Renal cortical epithelial cell (primary cell): ENCODE results near the gene ZDHHC11. TPM values are rescaled to one million over a fixed set of nuclear protein-coding genes. Genes with fewer than 3 reads are reported as not detected.

Experiments used
- DNase-seq: peaks from one replicate; pipeline ENCODE4 v3.0.0-alpha.2; 2011; ENCODE audit warnings: low read depth
- total RNA-seq: library from RNA; depleted of rRNA; stranded (reverse); fragments of >200 nt; gene quantifications from 2 replicates; pipeline ENCODE4 v1.2.3, GENCODE V29; 2014

ZDHHC11 gene, protein sequence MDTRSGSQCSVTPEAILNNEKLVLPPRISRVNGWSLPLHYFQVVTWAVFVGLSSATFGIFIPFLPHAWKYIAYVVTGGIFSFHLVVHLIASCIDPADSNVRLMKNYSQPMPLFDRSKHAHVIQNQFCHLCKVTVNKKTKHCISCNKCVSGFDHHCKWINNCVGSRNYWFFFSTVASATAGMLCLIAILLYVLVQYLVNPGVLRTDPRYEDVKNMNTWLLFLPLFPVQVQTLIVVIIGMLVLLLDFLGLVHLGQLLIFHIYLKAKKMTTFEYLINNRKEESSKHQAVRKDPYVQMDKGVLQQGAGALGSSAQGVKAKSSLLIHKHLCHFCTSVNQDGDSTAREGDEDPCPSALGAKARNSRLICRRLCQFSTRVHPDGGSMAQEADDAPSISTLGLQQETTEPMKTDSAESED
- total RNA-seq, result under 0.01 and 2.3 TPM in 2 replicates

DNA sequence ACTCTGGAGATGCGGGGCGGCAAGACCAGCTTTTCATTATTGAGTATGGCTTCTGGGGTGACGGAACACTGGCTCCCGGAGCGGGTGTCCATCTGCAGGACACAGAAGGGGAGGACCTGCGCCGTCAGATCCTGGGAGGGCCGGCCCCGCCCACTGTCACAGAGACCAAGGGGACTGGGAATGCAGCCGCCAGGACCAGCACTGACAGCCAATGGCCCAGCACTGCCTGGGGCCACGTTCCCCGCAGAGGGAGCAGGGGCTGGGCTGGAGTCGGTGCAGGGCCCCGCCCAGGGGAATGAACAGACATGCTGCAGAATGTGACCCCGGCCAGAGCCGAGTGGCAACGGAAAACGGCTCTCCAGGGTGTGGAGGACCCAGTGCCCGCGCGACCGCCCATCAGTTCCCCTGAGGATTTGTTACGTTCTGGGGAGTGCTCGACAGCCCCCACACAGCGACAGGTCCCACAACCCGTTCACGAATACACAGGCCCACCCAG, at the start of gene ZDHHC11:
ZDHHC11 (minus strand) TSS at position 476 of the 496 bp plus-strand sequence; CDS start at position 92, 384 bp downstream.
- DNase-seq, result no peak

DNA sequence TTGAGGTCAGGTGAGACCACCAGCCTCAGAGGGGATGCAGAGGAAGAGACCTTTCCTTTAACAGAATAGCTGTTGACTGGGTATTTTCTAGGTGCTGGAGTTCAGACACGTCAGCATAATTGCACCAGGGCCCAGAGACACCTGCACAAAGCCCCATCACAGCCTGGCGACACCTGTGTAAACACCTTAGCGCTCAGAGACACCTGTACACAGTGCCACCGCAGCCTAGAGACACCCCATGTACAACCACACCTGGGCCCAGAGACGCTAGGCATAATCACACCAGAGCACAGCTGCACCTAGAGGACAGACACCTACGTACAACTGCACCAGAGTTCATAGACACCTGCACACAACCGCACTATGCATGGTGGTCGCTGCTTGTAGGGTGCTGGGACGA, 42.9 kb upstream of the ZDHHC11 start:
- DNase-seq, result no peak

DNA sequence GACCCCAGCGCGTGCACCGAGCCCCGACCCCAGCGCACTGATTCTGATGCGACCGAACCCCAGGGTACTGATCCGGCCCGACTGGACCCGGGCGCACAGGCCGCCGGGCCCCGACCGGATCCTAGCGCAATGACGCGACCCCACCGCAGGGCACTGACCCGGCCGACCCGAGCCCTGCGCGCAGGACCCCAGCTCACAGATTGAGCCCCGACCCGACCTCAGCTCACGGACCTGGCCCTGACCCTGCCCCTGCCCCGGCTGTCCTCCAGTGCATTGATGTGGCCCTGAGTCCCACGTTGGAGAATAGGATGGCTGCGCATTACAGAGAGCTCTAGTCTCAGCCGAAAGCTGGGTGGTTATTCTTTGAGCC, 42.3 kb upstream of the ZDHHC11 start:
- DNase-seq, result no peak

DNA sequence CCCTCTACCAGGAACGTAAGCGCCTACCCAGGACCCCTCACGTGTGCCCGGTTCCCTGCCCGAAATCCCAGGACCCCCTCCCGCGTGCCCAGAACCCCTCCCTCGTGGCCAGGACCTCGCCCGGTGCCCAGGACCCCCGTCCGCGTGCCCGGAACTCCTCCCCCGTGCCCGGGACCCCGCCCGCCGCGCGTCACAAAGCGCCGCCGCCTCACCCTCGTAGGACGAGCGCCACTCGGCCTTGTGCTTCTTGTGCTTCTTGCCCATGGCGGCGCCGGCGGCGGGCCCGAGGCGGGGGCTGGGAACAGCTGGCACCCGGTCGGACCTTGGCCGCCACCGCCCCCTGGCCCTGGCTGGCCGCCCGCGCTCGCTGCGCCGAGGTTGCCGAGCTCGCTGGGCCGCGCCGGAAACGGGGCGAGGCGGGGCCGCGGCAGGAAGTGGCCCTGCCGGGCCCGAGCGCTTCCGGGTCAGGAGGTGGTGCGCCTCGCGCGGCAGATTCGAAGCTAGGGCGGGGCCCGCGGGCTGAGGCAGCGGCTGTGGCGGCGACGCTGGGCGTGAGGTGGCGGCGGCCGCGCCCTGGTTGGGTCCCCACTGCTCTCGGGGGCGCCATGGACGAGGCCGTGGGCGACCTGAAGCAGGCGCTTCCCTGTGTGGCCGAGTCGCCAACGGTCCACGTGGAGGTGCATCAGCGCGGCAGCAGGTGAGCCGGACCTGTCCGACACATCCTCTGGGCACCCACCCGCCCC, 41.8 kb upstream of the ZDHHC11 start, which contains the start of the genes BRD9 and TRIP13:
BRD9 (minus strand) TSS at position 408 of the 743 bp plus-strand sequence; CDS start at position 264, 144 bp downstream.
TRIP13 (plus strand) TSS at position 491 of the 743 bp plus-strand sequence; CDS start at position 606, 115 bp downstream.
- peak; percentile 43 for DNase-seq

DNA sequence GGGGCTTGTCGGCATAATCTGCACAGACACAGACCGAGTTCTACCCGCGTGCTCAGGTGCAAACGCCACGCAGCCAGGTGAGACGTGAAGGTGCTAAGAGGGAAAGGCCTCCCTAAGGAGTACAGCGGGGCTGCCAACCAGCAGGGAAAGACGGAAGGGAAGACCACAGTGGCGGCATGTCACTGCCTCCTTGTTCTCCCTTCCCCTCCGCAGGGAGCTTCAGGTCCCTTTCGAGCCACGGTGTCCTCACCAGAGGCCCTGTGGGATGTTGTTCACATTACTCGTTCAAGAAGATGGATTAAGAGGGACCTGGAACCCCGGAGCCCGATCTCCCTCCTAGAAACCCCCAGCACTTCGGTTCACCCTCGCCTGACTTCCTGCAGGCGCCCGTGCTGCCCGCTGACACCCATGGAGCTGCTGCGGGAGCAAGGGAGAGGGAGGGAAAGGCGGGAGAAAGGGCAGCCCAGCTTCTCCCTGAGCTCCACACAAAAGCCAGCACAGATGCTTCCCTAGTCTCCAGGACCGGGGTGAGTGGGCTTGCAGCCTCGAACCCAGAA, 41.1 kb upstream of the ZDHHC11 start:
- DNase-seq, result peak; percentile 3

DNA sequence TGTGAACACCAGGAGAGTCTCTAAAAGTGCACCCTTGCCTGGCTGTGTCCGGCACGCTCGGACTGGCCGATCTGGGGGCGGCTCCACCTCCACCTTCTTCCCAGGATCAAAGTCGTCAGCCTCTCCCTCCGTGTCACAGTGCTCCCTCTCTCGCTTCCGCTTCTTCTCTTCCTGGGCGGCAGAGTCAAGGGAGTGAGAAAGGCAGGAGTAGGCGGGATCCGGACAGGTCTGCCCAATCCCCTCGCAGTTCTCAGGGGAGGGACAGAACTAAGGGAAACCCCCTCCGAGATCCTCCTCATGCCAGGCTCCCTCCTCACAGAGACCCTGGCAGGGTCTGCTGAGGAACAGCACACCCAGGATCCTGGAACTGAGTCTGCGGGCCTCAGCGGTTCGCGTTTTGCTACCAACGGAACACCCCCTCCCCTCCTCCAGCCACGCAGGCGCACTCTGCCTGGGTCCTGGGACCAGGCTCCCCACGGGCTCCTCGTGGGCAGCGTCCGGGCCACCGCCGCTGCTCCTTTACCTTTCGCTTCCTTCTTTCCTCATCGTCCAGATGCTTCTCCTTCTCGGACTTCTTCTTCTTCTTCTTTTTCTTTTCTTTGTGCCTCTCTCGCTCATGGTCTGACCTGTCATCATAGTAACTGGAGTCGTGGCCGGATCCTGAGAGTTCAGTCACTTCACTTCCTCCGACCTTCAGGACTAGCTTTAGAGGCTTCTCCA, 40.5 kb upstream of the ZDHHC11 start:
- DNase-seq, result peak; percentile 36

DNA sequence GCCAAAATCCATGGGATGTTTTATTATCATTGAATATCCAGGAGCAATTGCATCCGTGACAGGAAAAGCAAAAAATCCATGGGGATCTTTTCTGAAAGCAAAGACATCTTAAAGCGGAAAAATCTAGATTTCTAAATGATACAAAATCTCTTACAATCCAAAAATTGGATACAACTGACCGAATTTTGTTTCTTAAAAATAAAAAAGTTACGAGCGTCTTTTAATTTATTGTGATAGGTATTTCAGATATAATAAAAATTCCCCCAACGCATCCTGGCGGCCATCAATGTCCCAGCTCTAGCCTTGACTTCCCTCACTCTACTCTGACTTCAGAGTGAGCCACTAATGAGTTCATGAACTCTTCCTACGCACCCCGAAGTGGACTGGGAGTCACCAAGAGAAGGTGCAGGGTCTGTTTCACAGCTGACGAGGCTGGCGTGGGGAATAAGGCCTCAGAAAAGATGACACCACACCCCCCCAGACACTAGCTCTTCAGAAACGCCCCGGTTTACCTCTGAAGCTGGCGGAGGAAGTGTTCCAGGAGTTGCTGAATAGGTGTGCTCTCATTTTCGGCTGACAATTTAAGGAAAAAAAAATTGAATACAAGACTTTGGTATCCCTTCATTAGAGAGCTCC, 38.4 kb upstream of the ZDHHC11 start:
- DNase-seq, result no peak

DNA sequence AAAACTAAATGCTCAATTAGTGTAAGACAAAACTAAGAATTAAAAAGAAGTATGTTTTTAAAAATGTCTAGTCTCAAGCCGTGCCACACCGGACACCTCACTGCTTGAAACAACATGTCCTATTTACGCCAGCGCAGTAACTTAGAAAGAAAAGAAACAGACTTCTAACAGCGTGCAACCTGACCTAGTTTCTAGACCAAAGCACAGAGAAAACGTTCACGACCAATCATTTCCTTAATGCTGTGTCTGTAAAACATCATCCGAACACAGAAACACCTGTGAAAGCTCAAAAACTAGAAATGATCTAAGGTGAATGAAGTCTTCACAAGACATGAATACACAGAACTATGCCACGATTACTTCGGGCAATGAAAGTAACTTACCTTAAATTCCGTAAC, 37.9 kb upstream of the ZDHHC11 start:
- no peak for DNase-seq

DNA sequence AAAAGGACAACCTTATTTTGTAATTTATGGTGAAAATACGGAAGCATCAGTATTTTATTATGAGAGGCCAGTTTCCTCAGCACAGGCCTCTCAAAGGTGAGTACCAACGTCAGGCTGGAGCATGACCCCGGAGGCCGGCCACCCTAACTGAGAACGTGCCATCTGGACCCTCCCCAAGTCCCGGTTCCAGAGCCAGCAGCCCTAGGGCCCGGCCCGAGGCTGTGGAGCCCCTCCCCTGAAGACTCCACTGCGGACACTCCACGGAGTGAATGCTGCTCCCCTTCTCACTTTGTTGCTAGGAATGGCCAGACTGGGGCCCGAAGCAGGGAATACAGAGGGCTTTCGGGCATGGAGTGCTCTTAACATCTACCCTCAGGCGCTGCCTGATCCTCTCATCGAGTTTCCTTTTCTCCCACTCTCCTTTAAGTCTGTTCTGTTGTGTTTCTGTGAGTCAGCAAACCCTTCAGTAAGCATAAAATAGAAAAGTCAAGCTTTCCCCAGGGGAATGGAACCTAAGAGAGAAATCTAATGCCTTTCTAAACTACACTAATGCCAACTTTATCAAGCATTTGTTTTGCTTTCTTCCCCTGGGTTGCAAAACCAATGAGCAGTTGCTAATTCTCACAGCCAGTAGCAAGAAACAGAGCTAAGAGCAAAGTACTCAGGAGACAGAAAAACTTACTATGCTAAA, 37.3 kb upstream of the ZDHHC11 start:
- DNase-seq, result no peak

DNA sequence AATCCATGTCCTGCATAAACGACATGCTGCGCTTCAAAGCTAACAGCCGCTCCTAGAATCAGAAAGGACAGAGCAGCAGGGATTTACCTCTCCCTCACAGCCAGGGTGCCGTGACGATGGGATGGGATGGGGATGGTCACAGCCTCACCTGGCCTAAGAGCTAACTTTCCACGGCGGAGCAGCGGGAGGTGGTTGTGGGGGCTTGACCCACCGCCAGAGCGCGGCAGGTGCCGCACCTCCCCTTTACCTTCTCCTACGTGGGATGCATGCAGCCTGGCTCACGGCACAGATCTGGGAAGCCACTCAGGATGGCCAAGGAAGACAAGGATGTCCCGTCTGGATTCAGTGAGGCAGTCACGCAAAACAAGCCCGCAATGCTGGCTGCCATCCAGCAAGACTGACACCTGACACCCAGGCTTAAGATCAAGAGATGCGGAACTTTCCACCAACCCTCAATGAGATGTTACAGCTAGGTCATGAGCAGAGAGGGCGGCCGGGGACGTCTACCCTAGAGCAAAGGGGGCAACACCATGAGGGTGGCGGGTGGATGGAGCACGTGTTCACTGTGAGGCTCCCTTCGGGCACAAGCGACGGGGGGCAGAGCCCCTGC, 36.0 kb upstream of the ZDHHC11 start:
- no peak for DNase-seq

DNA sequence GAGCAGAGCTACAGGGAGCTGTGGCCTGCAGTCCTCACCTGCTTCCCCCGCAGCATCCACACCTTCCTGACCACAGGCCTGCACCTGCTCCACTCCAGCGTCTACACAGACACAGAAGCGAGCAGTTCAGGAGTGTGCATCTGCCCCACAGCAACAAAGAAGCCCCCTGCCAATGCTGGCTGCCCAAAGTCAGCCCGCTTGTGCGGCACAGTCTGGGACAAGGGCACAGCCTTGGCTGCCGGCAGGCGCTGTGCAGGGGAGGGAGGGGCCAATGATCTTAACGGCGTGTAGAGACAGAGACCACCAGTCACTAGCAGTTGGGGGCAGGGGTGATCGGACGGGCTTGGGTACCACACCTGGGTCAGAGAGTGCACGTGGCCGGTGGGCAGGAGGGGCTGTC, 35.2 kb upstream of the ZDHHC11 start:
- DNase-seq, result no peak

DNA sequence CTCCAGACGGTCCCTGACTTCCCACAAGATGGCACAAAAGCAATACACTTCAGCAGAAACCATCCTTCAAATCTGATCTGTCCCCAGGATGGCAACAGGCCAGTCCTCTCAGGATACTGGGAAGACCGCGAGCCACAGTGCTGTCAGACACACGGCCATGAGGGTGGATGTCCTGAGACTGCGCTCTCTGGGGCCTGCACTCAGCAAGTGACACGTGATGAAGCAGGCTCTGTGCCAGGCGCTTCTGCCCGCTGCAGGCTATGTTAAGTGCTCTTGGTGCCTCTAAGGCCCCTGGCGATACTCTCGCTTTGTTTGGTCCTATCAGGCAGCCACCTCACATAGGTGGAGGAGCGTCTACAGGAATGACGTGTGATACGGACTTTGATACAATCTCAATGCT, 34.7 kb upstream of the ZDHHC11 start:
- DNase-seq, result no peak

DNA sequence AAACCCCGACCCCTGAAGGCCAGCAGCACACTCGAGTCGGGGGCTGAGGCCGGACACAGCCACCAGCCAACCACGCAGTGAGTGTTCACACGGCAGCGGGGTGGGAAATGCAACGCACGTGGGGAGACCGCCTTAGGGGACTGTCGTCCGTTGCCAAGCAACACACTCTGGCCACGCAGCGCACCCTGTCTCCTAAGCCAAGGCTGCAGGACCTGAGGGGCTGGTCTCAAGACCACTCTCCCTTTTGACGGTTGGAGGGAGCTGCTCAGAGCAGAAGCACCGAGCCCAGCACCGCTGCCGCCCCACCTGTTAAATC, 34.3 kb upstream of the ZDHHC11 start:
- DNase-seq, result no peak

DNA sequence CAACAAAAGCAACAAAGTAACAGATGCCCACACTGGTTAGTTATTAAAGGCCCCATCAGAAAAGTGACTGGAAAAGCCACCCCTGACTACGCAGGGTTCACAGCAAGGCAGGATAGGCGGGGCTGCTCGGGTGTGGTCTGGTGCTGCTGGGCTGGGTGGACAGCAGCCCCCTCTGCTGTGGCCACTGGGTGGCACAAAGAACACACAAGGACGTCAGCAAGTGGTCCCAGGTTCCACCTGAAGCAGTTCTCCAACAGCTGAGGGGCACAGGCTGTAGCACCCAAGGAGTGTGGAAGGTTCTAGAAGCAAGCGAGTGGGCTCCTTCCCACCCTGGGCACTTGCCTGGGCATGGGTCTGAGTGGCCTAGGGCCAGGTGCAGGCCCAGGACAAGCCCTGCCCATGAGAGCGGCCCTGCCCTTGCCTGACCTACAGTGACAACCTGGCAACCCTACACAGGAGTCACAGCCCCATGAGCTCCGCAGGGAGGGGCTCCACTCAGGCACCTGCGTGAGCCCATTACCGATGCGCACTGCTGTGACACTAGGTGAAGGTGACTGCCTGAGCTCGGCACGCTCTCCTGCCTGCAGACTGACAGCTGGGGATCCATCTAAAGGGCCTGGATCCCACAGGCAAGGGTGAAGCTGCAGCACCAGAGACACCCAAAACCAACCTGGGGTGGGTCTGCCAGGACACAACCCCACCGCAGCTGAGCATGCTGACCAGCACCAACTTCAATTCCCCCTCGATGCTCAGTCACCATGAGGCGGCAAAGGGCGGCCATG, 33.8 kb upstream of the ZDHHC11 start:
- DNase-seq, result no peak

DNA sequence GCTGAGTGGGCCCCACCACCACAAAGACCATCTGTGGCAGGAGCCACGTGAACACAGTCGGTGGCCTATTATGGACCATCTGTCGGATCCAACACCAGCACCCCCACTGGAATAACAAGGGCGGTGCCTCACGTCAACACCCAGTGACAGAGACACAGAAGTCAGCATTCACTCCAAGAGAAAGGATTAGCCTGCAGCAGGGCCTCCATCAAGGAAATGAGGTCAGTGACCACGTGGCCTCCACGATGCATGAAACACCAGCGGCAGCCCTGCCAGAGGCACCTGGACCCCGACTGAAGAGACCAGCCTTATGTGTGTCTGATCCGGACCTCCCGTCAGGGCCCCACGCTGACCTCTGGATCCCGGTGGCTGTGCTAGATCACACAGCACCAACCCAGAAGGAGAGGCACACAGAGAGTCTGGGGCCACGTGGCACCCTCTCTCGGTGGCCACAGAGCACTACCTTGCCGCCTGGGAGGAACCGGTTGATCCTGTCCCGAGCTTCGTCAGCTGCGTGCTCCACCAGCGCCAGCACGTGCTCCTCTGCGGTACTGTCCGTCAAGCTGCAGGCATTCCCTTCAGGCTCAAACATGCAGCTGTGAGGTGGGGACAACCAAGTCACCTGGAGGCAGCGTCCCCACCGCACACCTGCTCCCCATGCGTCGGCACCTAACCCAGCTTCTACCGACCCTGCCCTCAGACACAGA, 32.8 kb upstream of the ZDHHC11 start:
- no peak for DNase-seq

DNA sequence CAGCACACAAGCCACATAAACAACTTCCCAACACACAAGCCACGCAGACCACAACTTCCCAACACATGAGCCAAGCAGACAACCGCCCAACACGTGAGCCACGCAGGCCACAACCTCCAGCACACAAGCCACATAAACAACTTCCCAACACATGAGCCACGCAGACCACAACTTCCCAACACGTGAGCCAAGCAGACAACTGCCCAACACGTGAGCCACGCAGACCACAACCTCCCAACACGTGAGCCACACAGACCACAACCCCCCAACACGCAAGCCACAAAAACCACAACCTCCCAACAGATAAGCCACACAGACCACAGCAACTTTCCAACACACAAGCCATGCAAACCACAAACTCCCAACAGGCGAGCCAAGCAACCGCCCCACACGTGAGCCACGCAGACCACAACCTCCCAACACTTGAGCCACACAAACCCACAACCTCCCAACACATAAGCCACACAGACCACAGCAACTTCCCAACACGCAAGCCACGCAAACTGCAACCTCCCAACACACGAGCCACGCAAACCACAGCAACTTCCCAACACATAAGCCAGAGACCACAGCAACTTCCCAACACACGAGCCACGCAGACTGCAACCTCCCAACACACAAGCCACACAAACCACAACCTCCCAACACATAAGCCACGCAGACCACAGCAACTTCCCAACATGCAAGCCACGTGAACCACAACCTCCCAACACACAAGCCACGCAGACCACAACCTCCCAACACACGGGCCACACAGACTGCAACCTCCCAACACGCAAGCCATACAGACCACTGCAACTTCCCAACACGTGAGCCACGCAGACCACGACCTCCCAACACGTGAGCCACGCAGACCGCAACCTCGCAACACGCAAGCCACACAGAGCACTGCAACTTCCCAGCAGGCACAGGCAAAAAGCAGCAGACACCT, 31.7 kb upstream of the ZDHHC11 start:
- no peak for DNase-seq

DNA sequence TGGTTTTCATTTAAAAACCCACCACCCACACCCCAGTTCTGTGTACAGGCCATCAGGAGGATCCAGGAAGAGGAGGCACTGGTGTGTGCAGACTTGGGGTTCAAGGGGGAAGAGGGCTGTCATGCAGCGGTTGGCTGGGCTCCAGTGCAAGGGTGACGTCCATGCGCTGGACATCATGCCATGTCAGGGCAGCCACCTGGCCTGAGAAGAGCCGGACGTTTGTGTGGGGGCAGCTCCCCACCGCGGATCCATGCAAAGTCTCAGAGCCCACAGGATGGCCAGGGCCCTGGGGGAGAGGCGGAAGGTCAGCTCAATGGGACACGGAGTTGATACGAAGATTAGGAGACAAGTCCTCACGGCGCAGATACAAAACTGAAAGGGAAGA, 30.8 kb upstream of the ZDHHC11 start:
- DNase-seq, result no peak
